GM10266 (cell line): ENCODE results near the gene CYSRT1.

Experiments used
- DNase-seq: peaks from one replicate; pipeline ENCODE4 v3.0.0; 2012; ENCODE audit errors: extremely low spot score
- CTCF ChIP-seq: IDR thresholded peaks from 2 replicates; pipeline ENCODE4 v1.5.1; 2012; ENCODE audit warnings: mild to moderate bottlenecking, low read depth; ENCODE audit not compliant: control insufficient read depth, insufficient read depth; ENCODE audit errors: missing control alignments

Gene CYSRT1

GRCh38 chr9:137198051-137198901, 26.7 kb upstream of the CYSRT1 start:
- no peak for DNase-seq
- TF ChIP-seq CTCF: no peak

- no peak for TF ChIP-seq CTCF
- DNase-seq: no peak
Measured at GRCh38 chr9:137198902-137199283, 26.1 kb upstream of the CYSRT1 start.

GRCh38 chr9:137199411-137200121, 25.4 kb upstream of the CYSRT1 start:
- TF ChIP-seq CTCF: no peak
- no peak for DNase-seq

GRCh38 chr9:137200311-137201204, 24.4 kb upstream of the CYSRT1 start, which contains the start of gene TPRN:
TSS of gene TPRN (minus strand) at chr9:137200741. CDS start at chr9:137200711, 30 bp downstream.
- no peak for TF ChIP-seq CTCF
- DNase-seq: peak; percentile 100

GRCh38 chr9:137201205-137201868, 23.6 kb upstream of the CYSRT1 start:
- DNase-seq: no peak
- no peak for TF ChIP-seq CTCF

GRCh38 chr9:137202966-137203365, 22.0 kb upstream of the CYSRT1 start:
- DNase-seq: no peak
- no peak for TF ChIP-seq CTCF
